ENCODE measurements around the gene TOPAZ1.

TOPAZ1 gene

DNA sequence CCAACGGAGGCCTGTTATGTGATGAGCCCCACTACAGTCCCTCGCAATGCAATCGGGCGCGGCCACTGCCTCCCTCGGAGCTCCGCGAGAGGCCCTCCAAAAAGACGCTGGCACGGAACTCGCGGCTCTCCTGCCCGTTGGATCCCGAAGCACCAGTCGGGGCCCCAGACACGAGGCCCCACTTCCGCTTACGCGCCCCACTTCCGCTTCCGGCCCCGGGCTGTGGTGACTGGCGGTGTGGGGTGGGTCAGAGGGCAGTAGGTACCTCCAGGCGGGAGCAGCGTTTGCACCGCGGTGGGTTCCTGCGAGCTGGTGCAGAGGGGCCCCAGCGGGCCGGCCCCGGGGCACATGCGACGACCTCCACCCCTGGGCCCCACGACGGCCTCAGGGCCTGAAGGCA lies at the start of gene TOPAZ1:
Gene TOPAZ1 (plus strand): TSS at position 181 of the 400 bp plus-strand sequence. CDS start 168 bp downstream, at position 349.
- DNase-seq, result no peak

DNA sequence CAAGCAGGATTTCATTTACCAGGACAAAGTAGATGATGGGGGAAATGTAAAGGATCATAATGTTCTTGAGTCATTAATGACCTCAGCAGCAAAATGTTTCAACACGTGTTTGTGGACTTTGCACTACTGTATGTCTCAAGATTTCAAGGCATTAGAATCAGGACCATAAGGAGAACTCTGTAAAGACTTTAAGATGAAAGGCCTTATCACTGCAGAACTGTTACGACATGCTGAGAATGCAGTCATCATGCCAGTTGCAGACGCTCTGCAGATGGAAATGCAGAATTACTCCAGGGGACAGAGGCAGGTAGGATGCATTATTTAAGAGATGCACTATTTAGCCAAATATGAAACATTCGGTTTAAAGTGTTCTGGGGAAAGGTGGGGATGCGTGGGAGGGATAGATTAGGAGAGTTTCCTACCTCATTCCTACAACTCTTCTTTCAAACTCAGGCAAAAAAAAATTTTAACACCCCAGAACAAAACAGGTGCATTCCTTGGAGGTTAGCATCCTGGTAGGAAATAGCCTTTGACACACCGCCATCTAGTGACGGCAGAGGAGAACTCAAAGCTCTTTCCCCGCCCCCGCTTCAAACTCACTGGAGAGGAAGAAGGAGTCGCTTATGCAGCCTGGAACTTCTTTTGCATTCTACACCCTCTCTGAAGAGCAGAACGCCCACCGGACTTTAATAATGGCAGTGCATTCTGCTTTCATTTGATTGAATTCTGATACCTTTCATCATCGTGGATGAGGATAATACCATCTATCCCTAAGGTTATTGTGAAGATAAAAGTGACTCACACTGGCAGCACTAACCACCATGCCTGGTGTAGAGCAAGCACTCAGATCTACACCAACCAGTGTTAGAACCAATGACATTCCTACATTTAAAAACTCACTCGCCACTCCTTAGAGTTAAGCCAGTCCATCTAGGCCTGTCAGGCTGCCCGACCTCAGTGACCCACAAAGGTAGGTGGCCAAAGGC lies 43.1 kb upstream of the TOPAZ1 start:
- DNase-seq, result peak; percentile 60 to 68

DNA sequence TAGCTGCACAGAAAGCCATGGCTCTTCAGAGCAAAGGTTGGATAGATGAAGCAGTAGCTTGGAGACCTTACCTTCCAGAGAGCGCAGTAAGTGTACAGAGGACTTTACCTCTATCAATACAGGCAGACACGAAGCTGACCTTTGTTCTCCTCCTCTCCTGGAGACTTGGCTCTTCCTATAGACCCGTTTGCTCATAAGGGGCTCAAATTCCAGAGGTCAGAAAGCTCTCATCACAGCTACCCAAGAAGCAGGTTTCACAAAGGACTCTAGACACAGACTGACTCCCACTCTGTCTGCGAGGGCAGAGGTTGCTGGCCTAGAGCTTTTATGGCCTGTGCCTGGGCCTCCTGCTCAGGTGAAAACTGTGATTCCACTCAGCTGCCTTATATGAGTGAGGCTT lies 35.4 kb upstream of the TOPAZ1 start:
- no peak for DNase-seq

DNA sequence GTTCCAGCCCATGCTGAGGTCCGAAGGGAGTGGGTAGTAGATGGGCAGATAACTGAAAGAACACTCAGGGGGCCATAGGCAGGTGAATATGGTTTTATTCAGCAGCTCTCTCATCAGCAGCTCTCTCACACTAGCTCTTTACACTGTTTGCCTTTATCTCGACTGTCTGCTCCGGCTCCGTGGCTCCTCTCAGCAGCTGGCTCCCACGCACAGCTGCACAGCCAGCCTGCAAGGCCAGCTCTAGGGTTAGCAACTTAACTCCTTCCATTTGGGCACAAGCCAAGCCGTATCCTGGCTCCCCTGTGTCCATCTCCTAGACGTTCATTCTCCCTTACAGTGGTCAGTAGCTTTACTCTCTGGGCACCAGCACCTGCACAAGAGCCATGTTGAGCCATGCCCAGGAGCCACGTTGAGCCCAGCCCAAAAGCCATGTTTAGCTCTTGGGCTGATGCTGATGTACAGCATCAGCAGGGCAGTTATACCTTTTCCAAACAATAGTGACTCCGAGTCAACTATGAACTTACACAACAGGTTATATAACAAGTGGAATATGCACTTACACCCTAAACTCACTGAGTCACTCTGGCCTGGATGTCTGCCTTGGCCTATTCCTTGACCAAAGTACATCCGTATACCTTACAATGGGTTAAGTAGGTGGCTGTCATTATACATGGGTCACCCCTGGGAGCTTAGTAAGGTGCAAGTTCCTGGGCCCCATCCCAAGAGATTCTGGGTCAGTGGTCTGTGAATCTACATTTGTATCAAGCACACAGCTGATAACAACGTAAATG lies 34.6 kb upstream of the TOPAZ1 start:
- DNase-seq, result no peak

DNA sequence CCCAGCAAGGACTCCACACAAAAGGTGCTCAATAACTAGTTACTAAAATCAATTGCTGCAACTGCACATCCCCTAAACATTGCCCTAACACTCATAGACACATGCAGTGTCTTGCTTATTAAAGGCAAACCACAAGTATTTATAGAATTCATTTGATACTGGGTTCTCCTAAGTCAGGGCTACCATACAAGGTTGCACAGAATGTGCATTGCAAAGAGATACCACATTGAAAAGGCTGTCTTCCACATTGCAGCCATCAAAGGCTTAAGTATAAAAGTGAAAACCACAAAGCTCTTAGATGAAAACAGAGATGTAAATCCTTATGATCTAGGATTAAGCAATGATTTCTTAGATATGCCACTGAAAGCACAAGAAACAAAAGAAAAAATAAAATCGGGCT lies 33.6 kb upstream of the TOPAZ1 start:
- peak in 1 of 2 donors; percentile 21 for DNase-seq

DNA sequence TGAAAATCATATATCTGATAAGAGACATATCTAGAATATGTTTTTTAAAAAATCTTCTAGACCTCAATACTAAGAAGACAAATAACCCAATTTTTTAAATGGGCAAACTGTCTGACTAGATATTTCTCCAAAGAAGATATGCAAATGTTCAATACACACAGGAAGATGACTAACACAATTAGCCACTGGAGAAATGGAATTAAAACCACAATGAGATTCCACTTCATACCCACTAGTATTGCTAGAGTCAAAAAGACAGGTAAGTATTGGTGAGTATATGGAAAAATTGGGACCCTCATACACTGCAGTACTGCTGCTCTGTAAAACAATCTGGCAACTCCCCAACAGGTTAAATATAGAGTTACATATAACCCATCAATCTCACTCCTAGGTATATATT lies 33.1 kb upstream of the TOPAZ1 start:
- no peak for DNase-seq

DNA sequence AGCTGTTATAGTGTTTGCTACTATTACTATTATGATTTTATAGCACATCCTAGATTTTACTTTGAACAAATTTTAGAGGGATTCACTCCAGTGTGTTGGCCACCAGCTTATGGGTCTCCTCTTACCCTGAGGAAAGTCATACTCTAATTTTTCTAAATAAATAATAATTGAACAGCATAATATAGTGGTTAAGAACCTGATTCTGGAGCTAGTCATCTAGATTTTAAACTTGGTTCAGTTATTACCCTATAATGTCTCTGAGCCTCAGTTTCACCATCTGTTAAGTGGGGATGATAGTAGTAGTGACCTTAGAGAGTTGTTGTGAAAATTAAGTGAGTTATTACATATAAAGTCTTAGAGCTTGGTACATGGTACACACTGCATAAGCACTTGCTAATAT lies 30.7 kb upstream of the TOPAZ1 start:
- DNase-seq, result no peak

DNA sequence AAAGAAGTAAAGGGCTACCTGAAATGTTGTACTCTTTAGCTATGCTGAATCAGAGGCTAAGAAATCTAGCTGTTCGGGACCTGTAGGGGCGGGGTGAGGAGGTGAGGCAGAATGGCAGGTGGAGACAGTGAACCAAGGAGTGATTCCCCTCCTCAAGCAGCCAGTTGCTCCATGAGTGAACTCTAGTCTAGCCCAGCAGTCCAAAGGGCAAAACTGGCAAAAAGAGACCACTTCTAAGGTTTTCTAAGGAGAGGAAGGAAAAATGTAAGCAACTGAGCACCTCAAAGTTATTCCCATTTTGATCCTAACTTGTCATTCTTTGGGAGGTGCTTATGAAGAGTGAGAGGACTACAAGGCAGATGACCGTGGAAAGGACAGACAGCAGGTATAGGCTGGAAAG lies 19.3 kb upstream of the TOPAZ1 start:
- no peak for DNase-seq

DNA sequence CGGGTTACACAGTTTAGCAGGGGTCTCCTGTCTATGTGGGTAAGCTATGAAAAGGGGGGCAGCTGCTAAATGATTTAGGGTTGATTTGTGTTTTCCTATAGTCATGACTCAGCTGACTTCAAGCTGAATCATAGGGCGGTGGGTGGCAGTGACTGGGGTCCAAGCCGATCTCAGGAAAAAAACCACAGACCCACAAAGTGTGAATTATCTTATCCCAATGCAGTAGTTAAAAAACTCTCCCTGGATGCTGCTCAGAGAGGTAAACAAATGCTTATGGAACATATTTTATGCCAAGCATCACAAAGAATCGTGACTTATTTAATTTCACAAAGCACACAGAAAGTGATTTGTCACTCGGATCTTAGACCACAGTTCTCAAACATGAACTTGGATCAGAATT lies 18.4 kb upstream of the TOPAZ1 start:
- DNase-seq, result no peak

DNA sequence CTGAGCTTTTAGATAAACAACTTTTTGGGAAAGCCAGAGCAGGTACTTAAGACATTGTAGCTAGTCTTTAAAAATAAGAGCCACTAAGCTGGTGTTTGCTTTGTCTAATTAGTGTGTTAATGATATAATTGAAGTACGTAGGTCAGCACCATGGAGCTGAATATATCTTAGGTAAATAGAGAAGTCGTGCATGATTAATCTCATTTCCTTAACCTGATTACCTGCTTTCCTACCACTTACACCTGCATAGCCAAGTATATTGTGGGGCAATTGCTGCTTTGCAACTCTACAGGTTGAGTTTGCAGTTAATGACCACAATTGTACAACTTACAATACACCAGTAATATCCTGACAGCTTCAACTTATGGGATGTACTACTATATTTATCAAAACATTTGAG lies 17.6 kb upstream of the TOPAZ1 start:
- no peak for DNase-seq

DNA sequence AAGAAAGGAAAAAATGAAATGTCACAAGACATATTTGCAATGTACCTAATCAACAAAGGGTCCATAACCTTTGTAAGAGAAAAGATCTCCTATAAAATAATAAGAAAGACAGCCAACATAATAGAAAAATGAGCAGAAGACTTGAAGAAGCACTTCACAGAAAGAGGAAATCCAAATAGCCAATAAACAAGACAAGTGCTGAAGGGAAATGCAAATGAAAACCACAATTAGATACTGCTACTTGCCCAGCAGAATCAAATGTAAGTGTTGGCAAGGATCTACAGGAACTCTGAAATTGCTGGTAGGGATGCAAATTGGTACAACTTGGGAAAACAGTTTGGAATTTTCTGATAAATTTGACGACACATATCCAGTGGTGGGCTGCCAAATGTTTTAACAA lies 15.1 kb upstream of the TOPAZ1 start:
- no peak for DNase-seq

DNA sequence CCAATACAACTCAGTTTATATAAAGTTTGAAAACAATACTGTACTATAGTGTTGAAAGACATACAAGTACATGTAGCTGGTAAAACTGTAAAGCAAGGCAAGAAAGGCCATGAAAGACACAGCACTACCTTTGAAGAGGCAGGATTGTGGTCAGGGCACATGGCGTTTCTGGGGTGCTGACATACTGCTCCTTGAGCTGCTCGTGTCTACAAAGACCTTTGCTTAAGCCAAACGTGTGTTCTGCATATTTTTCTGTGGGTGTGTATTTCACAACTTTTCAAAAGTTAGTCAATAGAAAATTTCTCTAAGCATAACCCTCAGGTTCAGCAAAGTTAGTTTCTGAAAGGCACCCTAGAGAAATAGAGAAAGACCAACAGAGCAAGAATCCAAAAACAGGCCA lies 14.1 kb upstream of the TOPAZ1 start:
- DNase-seq, result no peak

DNA sequence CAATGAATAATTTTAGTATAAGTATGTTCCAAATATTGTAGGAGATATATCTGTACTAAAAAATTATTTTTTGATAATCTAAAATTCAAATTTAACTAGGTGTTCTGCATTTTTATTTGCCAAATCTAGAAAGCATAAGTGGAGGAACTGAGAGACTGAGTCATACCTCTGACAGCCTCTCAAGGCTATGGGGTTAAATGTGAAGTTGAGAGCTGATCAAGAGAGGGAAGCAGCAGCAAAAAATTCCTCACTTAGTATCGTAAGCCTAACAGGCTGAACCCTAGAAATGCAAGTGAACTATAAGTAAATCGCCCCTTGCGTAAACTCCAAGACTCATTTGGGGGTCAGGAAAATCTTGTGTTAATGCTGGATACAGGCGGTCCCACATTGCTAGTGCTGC lies 12.8 kb upstream of the TOPAZ1 start:
- DNase-seq, result no peak

DNA sequence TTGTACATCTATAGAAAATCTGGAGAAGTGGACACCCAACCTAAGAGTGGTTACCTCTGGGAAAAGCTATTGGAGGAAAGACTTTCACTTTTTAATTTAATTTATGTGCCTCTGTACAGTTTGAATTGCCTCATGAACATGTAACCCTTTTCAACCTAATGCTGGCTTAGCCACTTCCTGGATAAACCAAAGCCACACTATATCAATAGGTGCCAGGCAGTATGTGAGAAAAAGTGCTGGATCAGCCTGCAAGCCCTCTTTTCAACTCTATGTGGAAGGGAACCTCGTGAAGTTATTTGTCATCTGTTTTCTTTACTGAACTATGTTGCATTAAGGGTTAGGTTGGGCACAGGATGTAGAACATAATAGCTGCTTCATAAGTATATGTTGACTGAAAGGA lies 9.3 kb upstream of the TOPAZ1 start:
- DNase-seq, result no peak

DNA sequence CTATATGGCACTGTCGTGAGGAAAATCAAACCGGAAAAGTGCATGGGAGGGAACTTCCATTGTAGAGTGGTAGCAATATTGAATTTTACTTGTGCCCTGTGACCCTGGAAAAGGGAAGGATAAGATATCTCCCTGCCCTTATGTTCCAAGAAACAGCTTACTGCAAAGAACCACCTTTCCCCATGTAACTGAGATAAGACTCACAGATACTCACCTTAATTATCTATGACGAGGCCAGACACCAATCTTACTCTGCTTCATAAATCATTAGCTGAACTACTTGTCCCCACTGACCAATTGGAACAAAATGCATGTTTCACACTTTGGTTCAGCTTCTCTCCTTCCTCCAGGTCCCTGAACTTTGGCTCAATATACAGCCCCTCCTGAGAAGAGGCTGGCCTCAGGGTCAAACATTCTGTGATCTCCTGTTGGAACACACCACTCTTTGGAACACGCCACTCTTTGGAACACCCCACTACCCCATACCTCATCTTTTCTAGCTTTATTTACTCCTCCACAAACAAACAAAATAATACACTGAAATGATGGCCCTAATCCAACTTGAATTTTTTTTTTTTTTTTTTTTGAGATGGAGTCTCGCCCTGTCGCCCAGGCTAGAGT lies 6.9 kb upstream of the TOPAZ1 start:
- no peak for DNase-seq

DNA sequence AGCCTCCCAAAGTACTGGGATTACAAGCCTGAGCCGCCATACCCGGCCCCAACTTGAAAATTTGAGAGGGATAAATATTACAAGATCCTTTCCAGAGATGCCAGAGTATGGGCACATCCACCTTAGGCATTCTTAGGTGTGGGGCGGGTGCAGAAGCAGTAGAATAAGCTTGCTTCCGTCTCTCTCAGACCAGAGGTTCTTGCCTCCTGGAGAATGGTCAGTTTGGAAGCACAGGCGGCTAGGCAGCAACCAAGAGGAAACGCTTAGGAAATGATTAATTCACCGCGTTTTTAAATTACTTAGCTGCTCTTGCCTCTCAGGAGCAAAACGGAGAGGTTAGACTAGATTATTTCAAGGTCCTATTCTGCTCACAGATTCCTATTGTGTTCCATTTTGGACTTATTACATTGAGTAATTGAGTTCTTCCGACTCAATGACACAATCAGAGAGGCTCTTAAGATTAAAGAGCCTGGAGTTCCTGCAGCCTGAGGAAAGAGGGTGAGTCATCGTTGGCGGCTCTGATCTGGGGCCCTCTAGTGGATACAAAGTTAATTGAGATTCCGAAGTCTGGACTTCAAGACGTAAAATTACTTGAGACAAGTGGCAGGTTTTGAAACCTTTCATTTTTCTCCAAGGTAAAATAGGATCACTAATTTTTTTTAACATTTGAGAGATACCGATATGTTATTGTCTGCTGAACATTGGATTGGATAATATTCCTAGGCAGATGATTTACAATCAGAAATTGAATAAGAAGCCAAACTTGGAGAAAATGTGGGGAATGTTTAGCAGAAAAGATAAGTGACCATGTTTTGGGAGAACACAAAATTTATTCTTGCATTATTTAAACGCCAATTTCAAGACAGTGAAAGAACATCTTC lies 5.8 kb upstream of the TOPAZ1 start:
- DNase-seq, result peak; percentile 61 to 66

DNA sequence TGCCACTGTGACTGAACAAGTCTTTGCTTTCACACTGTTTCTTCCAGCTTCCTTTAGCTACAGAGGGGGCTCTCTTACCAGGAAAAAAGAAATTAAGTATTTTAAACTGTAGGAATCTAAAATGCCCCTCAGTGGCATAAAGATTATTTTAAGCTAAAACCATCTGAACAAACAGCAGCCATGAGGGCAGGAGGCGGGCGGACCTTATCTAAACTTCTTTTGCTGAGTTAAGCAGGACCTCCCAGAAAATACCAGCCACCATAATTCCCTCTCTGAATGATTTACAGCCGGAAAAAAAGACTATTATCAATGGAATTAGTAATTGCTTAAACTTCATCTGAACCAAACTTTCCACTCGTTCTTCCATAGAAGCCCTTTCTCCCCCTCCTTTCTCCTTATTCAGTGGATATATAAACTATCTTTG lies 5.2 kb upstream of the TOPAZ1 start:
- DNase-seq, result no peak

DNA sequence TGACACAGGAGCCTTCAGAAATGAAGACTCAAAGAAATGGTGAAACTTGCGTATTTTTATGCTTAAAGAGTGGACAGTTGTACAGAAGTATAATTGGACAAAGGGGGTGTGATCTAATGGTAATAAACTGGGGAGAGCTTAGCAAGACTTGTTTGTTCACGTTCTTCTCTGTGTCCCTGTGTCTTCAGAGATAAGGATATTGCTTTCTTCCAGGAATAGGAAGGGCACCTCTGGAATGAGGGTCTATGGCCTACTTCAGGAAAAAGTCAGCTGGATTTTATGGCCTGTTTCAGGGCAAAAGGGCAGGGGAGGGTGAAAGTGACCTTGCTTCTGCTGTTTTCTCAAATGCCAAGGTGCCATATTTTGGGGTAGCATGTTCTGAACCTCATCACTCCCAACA lies 4.5 kb upstream of the TOPAZ1 start:
- DNase-seq, result no peak

DNA sequence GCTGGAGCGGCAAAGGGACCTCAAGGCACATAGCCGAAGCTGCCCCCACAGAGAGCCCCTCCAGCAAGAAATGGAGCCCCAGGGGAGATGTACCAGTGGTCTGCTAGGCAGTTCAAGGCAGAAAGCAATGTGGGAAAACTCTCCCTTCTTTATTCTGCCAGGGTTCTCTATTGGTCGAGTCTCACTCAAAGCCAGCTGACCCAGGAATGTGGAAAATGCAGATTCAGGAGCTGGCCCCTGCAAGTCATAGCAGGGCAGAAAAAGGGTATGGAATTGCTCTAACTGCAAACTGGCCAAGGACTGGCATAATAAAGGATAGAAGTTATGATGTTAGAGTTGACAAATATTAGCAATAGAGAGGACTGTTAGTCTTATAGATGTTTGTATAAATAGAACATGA lies 4.0 kb upstream of the TOPAZ1 start:
- DNase-seq, result no peak

DNA sequence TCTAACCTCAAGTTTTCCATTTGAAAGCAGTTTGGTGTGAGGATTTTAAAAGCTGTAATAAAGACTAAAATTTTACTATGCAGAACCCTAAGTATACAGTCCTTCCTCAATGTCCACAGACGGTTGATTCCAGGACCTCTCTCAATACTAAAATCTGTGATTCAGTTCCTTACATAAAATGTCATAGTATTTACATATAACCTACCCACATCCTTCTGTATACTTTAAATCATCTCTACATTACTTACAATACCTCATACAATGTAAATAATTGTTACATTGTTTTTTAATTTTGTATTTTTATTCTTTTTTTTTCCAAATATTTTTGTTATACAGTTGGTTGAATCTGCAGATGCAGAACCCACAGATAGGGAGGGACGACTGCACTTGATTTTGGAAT lies 2.8 kb upstream of the TOPAZ1 start:
- DNase-seq, result no peak

DNA sequence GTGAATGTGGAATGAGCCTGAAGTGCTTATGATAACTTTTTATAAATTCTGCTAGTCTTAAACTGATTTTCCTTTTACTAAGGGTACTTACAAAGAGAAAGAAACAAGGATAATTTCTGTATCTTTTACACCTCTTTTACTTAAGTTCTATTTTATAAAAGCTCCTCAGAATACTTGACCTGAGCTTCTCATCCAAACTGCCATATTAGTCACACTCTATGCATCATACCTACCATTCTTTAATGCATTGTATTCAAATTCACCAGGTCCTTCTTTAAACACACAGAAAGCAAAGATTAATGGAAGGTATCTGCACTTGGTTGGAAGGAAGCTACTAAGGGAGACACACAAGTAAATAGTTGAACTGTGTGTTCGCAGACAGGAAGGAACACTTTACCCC lies 1.6 kb upstream of the TOPAZ1 start:
- no peak for DNase-seq

DNA sequence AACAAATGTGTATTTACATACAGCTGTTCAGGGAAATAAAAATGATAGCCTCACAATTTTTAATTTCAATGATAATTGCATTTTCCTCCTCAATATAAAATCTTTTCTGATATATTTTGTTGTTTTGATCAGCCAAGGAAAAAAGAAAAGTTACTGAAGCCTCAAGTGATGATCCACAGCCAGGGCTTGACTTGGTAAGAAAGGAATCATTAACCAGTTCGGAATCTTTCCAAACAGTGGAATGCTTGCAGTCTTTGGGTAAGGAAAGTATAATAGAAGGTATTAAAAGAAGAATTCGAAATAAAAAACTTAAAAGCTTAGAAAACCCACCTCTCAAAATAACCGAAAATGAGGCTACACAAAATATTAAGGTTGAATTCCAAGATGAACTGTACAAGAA lies 1.0 kb downstream of the TOPAZ1 start:
- no peak for DNase-seq

DNA sequence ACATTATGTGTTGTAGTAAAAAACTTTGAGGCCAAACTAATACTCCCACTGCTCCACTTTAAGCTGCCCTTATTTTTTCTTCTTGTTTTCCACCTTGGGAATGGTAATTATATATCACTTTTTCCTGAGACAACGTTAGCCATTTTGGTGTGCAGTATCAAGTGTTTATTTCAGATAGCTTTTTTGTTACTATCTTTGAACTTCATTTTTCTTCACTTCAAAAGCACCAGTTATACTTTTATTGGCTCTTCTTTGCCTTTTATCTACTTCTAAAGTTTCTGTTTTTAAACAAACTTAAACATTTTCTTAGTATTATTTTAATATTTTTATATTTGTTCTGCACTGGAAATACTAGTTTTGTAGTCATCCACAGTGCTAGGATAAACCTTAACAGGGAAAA lies 6.5 kb downstream of the TOPAZ1 start:
- DNase-seq, result no peak

Data from CD4-positive, alpha-beta T cell treated with Interleukin-4 for 1 hour (primary cell).